NCI-H1930 (cell line): ENCODE data around the gene NEB.
"Not testable (repeated sequence)": the region's sequence is repeated elsewhere in the genome, so short reads cannot be mapped to it uniquely, and the experiment has no call there.

Experiments used
- DNase-seq, 2 experiments: peaks; one replicate each; lab custom pipeline; 2025; lab: John Stamatoyannopoulos, UW

NEB gene

DNA sequence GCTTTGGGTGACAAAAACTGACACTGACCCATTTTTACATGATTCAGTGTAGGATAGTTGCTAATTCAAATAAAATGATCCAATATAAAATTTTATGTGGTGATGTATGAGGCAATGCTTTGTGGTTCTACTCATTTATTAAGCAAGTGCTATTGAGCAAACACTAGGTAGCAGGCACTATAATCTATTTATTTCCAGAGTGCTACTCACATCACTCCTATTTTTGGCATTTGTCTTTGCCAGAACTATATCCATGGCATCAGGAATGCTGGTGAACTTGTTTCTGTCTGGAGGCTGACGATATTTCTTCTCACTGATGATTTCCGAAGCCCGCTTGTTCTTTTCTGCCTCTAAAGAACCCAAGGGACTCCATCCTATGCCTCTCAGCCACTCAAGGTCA lies 84.3 kb downstream of the NEB start:
- no peak for DNase-seq

DNA sequence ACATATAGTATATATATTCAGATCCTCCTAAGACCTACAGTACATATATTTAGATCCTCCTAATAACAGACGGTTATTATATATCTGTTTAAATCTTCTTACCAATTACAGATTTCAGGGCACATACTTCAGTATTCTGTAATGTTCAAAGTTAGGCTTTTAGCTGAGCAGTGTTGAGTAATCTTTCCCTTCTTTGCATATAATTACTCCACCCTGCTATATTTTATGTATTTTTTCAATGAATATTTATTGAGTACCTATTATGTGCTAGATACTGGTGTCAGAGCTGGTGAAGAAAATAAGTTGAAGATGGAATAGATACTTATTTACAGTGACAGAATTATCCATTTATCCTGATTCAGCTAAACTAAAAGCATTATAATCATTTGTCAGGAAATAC lies 84.9 kb downstream of the NEB start:
- DNase-seq: no peak

DNA sequence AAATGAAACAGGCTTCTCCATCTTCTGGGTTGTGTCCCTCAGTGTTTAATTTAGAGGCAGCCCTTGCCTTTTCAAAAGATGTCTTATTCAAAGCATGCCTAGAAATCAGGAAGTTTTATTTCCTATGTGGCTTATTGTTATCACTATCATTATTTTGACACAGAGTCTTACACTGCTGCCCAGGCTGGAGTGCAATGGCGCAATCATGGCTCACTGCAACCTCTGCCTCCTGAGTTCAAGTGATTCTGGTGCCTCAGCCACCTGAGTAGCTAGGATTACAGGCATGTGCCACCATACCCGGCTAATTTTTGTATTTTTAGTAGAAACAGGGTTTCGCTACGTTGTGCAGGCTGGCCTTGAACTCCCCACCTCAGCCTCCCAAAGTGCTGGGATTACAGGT lies 87.8 kb downstream of the NEB start:
- DNase-seq: not testable (repeated sequence)

DNA sequence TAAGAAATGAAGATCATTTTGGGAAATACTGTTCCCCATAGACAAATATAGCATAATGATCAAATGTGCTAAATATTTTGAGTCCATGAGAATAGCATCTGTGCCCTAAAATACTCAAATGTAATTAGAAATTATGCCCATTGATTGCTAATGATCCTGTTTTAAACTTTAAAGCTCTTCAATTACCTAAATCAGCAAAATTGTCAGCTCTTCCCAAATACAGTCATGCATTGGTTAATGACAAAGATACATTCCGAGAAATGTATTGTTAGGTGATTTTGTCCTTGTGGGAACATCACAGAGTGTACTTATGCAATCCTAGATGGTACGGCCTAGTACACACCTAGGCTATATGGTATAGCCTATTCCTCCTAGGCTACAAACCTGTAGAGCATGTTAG lies 89.7 kb downstream of the NEB start:
- no peak for DNase-seq

DNA sequence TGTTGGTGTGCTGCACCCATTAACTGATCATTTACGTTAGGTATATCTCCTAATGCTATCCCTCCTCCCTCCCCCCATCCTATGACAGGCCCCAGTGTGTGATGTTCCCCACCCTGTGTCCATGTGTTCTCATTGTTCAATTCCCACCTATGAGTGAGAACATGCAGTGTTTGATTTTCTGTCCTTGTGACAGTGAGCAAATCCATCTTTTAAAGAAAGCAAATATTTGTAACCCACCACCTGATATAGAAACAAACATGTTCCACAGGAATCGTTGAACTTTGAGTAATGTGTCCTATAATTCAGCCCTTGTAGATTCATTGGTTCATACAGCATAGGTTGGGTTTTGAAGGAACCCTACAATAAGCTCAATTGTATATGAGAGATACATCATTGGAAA lies 92.4 kb downstream of the NEB start:
- not testable (repeated sequence) for DNase-seq

DNA sequence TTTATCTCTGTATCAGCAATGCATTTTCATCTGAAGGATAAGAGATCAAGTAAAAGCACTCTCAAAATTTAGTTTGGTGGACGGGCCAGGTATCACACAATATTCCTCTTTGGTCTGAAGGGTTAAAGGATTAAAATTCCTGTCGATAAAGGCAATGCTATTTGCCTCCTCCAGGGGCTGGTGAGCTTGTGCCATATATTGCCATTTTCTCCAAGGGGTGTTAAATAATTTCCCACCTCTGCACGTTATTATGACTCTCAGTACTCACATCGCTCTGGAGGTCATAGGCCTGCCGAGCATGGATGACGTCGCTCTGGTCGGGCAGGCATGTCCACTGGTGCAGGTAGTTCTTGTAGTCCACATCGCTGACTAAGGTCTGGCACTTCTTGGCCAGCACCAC lies 94.2 kb downstream of the NEB start:
- no peak for DNase-seq

DNA sequence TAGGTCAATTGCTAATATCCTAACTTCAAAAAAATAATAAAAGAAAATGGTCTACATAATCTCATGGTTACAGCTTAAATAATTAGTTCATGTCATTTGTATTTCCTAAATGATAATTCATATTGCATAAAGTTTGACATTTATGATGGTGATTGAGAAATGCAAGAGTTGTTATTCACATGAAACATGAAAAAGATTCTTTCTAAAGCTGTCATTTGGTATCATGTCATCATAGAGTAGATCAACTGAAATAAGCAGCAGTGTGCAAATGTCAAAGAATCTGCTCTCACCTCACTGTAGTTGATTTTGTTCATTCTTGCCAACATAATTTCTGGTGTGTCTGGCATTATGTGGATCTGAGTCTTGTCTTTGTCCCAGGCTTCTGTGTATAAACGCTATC lies 95.3 kb downstream of the NEB start:
- DNase-seq: no peak

DNA sequence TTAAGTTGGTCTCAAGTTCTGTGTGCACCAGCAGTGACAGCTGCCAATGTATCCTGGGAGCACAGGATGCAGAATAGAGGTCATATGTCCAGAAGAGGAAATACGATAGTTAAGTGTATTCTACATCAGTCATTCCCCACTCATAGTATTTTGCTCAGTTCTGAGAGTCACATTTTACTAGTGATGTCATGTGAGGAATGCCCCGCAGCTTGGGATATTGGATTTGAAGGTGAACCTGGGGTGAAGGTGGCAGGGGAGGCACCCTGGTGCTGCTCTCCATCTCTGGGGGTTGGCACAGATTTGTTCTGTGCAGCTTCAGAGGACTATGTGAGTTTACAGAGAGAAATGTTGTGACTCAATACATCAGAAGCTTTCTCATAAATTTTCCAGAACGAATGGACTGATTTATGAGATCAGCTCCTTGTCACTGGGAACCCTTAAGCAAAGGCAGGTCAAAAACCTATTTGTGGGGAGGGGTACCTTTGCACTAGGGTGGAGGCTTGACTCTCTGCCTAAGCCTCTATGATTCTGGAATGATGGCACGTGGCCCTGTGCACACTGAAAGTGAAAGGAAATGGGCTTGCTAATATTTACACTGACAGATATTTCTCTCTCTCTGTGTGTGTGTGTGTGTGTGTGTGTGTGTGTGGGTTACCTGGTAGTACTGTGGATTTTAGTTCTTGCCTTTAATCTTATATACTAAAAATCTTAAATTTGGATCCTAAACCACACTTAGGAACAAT lies 95.9 kb downstream of the NEB start:
- no peak for DNase-seq

DNA sequence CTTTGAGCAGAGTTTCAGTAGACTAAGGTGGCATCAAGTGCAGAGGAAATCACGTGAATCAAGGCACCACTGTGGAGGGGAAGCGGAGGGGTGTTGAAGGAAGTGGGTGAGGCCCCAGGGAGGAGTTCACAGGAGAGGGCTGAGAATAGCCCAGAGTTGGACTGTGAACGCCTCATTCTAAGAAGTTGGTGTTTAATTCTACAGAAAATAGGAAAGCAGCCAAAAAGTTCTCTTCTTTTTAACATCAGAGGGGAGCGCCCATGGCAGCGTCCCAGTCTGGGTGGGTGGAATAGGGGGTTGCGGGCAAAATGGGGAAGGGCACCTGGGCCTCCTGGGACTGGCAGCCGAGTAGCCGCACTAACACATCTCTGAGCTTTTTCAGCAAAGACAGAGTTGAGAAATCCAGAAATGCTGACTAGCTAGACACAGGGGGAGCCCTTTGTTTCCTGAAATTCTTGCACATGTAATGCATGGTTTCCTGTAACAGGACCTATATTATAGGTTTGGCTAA lies 97.0 kb downstream of the NEB start:
- no peak for DNase-seq

DNA sequence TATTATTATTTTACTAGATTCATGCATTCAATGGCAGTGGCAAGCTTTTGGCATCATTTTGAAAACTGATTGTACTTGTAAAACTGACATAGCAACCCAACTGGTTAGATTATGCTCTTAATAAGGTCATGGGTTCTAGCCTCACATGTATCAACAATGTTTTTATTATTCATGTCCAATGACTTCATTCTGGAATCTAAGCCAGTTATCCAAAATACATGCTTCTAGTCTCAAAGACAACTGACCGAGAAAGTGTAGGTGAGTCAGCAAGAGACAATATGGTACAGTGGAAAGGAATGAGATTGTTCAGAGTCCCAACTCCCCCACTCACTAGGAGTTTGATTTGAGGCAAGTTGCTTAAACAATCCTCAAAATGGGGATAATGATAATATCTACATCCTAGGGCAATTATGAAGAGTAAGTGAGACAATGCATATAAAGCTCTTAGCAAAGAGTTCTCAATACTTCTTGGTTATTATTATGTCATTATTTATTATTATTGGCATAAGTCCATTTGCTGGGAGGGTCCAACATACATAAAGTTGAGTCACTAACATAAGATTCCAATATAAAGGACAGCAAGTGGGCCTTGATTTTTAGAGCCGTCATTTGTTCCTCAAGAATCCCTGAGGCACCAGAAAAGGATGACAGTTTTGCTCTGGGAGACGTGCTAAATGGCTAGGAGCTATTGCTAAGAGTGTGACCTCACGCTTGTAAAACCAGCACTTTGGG lies 99.4 kb downstream of the NEB start:
- DNase-seq: no peak

DNA sequence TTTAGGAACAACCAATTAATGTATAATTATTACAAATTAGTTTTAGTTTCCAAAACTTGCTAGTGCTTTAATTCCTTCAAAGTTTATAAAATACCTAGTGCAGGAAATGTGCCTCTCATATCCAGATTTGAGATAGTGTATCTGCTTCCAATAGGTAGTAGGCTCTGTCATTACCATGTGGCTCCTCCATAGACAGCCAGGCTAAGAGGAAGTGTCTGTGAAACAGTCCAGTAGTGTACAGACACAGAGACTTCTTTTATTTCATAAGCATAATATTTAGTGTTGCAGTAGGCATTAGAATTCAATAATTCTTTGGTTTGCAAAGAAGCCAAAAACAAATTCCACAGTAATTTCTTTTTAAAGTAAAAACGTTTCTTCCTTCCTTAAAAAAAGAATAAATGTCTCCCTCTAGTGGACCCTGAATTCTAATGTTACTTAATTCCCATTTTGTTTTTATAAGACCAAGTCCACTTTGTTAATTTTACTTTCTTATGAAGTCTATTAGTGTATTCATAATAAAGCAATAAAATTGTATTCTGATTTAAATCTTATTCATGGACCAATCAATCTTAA lies 101.2 kb downstream of the NEB start:
- no peak for DNase-seq

DNA sequence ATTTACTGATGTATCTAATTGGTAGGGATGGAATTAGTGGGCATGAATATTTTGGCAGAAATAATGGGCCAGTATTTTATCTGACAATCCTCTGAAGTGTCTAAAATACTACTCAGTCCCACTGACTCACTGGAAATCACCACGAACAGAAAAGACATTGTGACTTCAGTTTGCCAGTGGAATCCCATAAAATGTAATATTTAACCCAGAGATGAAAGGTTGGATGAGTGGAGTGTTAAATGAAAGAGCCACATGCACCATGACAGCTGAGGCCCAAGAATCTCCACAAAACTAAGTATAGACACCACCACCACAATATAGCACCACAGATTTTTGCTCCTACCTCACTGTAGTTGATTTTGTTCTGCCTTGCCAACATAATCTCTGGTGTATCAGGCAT lies 103.9 kb downstream of the NEB start:
- DNase-seq: no peak

DNA sequence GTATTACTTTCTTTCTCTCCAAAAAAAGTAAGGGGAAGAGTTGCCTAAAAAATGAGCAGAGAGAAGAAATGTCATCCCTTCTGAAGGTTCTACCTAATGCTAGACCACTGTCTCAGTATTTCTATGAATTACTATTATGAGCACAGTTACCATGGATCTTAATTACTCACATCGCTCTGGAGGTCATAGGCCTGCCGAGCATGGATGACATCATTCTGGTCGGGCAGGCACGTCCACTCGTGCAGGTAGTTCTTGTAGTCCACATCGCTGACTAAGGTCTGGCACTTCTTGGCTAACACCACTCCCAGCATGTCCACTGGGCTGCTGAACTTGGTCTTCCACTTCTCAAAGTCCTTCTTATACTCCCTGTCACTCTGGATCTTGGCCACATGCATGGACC lies 106.9 kb downstream of the NEB start:
- DNase-seq: no peak

DNA sequence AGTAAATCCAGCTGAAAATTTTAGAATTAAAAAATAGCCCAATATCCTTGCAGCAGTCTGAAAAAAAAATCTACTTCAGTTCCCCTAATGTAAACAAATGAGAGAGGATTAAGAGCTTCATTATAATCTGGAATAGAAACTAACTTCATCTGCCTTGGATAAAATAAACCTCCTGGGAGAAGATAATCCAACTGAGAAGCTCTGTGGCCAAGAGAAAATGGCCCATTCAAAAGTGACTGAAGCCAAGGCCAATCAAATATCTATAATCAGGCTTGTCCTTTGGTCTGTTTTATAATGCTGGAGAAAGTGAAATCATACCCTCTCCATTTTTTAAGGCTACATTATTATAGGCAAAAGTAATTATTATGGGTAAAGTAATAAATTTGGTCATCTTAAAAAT lies 110.0 kb downstream of the NEB start:
- no peak for DNase-seq

DNA sequence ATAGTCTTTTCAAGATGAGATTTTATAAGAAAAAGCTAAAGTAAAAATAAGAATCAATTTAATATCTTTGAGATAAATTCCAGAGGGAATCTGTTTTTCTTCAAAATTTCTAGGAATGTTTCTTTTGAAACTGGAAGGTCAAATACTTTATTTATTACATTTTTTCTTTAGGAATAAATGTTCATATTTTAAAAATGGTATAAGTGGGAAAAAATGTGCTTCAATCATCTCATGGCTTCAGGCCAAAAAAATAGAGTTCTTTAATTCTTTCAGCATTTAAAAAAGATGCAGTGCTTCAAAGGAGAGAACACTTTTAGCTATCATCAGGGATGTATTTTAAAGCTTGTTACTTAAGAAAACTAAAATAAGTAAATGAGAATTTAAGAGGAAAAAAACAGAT lies 110.6 kb downstream of the NEB start:
- no peak for DNase-seq

DNA sequence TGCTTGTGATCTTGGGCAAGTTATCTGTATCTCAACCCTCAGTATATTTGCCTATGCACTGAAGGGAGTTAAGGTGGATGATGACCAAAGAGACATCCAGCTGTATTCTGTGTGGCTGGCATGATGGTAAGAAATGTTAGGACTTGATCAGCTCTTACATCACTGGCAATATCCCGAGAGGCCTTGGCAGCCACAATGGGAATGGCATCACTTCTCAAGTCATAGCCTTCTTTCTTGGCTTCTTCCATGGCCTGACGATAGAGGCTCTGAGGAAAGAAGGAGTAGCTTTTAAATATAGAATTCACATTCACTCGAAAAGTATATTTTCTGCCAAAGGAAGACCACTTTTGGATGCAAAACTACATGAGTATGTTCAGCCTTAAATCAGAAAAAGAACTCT lies 113.5 kb downstream of the NEB start:
- no peak for DNase-seq

DNA sequence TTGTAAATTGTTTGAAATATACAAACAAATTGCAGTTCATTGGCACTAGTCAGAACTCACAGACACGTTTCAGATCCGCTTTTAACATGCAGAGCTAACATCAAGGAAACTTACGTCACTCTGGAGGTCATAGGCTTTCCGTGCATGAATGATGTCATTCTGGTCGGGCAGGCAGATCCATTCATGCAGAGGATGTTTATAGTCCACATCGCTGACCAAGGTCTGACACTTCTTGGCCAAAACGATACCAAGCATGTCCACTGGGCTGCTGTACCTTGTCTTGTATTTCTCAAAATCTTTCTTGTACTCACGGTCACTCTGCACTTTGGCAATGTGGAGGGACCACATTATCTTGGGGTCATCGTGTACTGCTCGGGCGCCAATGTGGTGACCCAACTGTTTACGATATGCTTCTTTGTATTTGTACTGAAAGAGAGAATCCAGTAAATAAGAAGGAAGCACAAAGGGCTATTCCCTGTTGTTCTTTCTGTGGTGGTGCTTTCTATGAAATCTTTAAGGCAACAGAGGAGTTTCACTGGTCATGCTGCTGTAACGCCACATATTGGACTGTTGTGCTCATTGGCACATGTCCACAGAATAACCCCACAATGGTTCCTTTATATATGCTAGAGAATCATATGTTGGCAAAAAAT lies 114.8 kb downstream of the NEB start:
- DNase-seq: no peak

DNA sequence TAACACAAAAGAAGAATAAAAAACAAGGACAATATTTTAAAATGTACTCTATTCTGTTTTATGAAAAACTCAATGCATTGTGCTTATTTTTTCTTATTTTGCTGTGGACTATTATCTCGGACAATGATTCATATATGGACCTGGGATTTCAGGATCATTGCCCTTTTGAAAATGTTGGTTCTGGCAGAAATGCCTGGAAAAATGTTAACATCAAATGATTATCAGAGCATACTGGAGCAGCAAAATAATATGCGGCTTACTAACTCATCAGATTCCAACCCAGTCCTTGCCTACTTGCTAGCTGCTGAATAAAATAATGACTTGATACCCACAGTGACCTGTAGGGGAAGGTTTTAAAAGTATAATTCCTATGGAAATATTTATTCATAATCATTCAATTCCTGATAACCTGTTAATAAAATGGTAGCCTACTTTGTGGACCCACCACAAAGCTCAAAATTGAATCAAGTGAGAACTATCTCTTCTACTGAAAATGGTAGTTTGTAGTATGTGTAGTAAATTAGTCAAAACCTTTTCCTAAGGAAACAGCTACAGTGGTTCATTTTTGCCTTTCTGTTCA lies 117.4 kb downstream of the NEB start:
- no peak for DNase-seq

DNA sequence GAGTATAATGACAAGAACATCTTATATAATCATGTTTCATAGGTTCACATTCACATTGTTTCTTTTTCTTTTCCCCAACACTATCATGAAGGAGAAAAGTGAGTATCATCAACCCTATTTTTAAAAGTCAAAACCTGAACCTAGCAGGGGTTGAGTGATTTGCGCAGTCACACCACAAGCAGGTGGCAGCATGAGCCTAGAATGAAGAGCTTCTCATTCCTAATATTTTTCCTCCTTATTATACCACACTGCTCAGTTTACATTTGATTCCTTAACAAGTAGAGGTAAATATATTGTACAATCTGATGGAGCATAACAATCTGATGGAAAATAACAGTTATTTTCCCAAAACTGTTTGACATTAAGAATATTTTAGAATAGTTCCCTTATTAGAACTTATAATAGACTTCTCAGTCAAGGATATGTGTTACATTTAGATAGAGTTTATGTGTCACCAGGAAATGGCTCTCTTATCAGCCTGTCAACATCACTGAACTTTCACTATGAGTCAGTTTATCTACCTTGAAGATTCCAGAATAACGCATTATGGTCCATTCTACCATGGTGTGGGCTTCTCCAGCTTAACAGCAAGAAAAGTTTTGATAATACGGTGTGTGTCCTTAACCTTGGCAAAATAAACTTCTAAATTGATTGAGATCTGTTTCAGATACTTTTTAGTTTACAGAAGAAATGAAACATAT lies 119.5 kb downstream of the NEB start:
- no peak for DNase-seq

DNA sequence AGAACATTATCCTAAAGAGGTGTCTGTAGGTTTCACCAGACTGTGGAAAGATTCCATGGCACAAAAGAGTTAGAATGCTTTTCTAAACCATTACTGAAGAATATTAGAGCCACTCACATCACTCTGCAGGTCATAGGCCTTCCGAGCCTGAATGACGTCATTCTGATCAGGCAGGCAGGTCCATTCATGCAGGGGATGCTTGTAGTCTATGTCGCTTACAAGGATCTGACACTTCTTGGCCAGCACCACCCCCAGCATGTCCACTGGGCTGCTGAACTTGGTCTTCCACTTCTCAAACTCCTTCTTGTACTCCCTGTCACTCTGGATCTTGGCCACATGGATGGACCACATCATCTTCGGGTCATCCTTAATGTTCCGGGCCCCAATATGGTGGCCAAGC lies 120.1 kb downstream of the NEB start:
- no peak for DNase-seq

DNA sequence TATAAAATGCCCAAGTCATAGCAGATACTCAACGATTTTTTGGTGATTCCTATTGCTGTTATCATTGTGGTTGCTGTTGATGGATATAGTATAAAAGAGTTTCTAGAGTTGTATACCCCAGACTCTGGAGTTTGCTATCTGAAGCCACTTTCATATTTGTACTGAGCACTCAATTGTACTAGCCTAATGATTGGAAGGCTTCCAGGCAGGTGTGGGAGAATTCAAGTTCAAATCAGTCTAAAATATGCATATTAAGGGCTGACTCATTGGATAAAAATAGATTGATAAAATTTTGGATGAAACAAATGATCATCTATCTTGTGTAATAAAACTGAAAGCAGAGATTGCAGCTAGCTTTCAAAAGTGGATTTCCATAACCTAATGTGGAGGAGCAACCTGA lies 122.9 kb downstream of the NEB start:
- no peak for DNase-seq

DNA sequence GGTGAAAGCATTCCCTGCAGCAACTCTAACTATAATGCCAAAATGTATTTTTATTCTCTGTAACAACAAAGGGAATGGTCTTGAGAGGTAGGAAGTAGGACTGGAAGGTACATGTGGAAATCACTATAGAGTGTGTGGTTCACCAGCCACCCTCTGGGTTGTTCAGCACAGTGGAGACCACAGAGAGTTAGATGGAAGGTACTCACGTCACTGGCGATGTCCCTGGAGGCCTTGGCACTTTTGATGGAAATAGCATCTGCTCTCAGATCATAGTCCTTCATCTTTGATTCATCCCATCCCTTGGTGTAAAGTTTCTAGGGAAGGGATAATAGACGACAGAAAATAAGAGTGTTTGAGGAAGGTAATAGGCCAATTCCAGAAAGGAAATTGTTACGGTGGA lies 124.0 kb downstream of the NEB start:
- DNase-seq: no peak
